HepG2 (cell line): ENCODE measurements around the gene MLLT1.

ENCODE experiments used
- CTCF ChIP-seq: sonication (generic); formaldehyde crosslinking; IDR thresholded peaks from 2 replicates; pipeline ENCODE4 v1.5.0; 2020; ENCODE audit warnings: mild to moderate bottlenecking, missing genetic modification reagents, moderate library complexity
- FOSL1 ChIP-seq: sonication (generic); formaldehyde crosslinking; IDR thresholded peaks from 2 replicates; pipeline ENCODE4 v1.9.0; 2021; ENCODE audit warnings: missing genetic modification reagents, borderline replicate concordance
- NFIC ChIP-seq: IDR thresholded peaks from 2 replicates; pipeline ENCODE4 v1.6.1; 2012; ENCODE audit warnings: mild to moderate bottlenecking, low read length, inconsistent platforms
- NONO ChIP-seq, 2 experiments: fragments of 450-650 bp in 1 of 2; sonication (generic) in 1 of 2; formaldehyde crosslinking in 1 of 2; IDR thresholded peaks in 1 of 2; conservative IDR thresholded peaks in 1 of 2; 2 replicates each; pipeline versions ENCODE4 v1.6.1 to v1.8.0; 2017 to 2022; ENCODE audit warnings: mild to moderate bottlenecking in 1 of 2, missing genetic modification reagents in 1 of 2, moderate library complexity in 1 of 2
- POLR2A ChIP-seq, 2 experiments: IDR thresholded peaks; 2 replicates each; pipeline ENCODE4 v1.6.1; 2011; ENCODE audit warnings: low read depth in 2 of 2, low read length in 2 of 2, mild to moderate bottlenecking in 1 of 2, moderate library complexity in 1 of 2; ENCODE audit not compliant: insufficient read depth in 1 of 2
- POLR2AphosphoS5 ChIP-seq: IDR thresholded peaks from 2 replicates; pipeline ENCODE4 v1.6.1; 2012; ENCODE audit warnings: low read depth, low read length
- PRDM10 ChIP-seq: sonication (generic); formaldehyde crosslinking; IDR thresholded peaks from 2 replicates; pipeline ENCODE4 v1.4.0; 2020; ENCODE audit warnings: low read depth, missing genetic modification reagents
- RAD51 ChIP-seq: fragments of 450-650 bp; IDR thresholded peaks from 2 replicates; pipeline ENCODE4 v1.6.1; 2016; ENCODE audit warnings: borderline replicate concordance
- TARDBP ChIP-seq: sonication (generic); formaldehyde crosslinking; IDR thresholded peaks from 2 replicates; pipeline ENCODE4 v1.8.0; 2022; ENCODE audit warnings: mild to moderate bottlenecking, missing genetic modification reagents
- TCF7L2 ChIP-seq: IDR thresholded peaks from 2 replicates; pipeline ENCODE4 v1.6.1; 2011; ENCODE audit warnings: mild to moderate bottlenecking, low read depth, low read length, moderate library complexity
- ZBTB21 ChIP-seq: sonication (generic); formaldehyde crosslinking; IDR thresholded peaks from 2 replicates; pipeline ENCODE4 v1.4.0; 2020; ENCODE audit warnings: missing genetic modification reagents
- ZFP1 ChIP-seq: IDR thresholded peaks from 2 replicates; pipeline ENCODE4 v1.6.1; 2016
- ZNF274 ChIP-seq: sonication (generic); formaldehyde crosslinking; IDR thresholded peaks from 2 replicates; pipeline ENCODE4 v1.5.1; 2020; ENCODE audit warnings: mild to moderate bottlenecking, missing genetic modification reagents
- ZNF614 ChIP-seq: IDR thresholded peaks from 2 replicates; pipeline ENCODE4 v1.6.1; 2018; ENCODE audit warnings: missing biosample characterization, missing genetic modification reagents, inconsistent platforms, borderline replicate concordance

DNA sequence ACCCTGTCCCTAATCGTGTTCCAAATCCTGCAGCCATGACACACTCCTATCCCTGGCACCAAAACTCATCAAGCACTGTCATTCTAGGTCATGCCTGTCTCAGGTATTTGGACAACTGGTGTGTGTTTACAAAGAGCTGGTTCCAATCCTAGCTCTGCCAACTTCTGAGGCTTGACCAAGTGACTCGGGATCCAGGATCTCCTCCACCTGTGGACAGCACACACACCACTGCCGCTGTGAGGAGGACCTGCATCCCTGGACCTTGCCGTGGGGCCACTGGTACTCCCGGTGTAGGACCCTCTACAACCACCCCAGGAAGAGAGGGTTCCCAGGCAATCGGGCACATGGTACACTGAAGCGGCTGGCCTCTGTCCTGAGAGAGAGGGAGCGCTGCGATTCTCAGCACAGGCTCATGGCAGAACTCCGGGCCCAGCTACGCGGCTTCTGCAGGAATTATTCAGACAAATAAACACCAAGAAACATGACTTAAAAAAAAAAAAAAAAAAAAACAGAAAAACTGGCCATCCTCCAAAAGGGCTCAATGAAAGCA is 20.4 kb downstream of the MLLT1 start:
- no peak for TF ChIP-seq POLR2A (IDR thresholded peaks at IDR 0.05; ENCODE audit: insufficient read depth in 1 of 2, low read depth in 2 of 2, low read length in 2 of 2)
- no peak for TF ChIP-seq NONO (IDR thresholded peaks at IDR 0.05)
- no peak for TF ChIP-seq NONO (CRISPR knock-in tag; conservative IDR thresholded peaks at IDR 0.05)
- no peak for TF ChIP-seq CTCF (CRISPR knock-in tag)
- no peak for TF ChIP-seq FOSL1 (CRISPR knock-in tag)
- no peak for TF ChIP-seq ZFP1 (CRISPR knock-in tag)
- TF ChIP-seq ZNF614 (CRISPR knock-in tag): no peak
- TF ChIP-seq ZNF274: no peak
- TF ChIP-seq TARDBP: no peak
- no peak for TF ChIP-seq POLR2AphosphoS5
- no peak for TF ChIP-seq NFIC
- TF ChIP-seq TCF7L2: no peak
- no peak for TF ChIP-seq ZBTB21
- no peak for TF ChIP-seq PRDM10 (CRISPR knock-in tag)
- TF ChIP-seq RAD51: no peak
